HTERT RPE-1 (cell line): ENCODE results near the gene MTTP.

ENCODE experiments used
- in situ Hi-C: fragments of 300-500 bp; cut with MboI; formaldehyde crosslinking; loops from 4 replicates; pipeline ENCODE4 v1.14.3; 2020; ENCODE audit warnings: low sequenced_read_pairs

The MTTP gene

GRCh38 chr4:99665983-99666382, 91.4 kb downstream of the MTTP start:
- in situ Hi-C loops = no loop called here

GRCh38 chr4:99668472-99668871, 93.8 kb downstream of the MTTP start:
- in situ Hi-C loops = no loop called here

GRCh38 chr4:99669084-99669483, 94.5 kb downstream of the MTTP start:
- in situ Hi-C loops = no loop called here

- in situ Hi-C loops = no loop called here
Observed at GRCh38 chr4:99670409-99671073, 95.9 kb downstream of the MTTP start.
